ENCODE results near the gene RAB11FIP3. TPM values are rescaled to one million over a fixed set of nuclear protein-coding genes. Genes with fewer than 3 reads are reported as not detected.
A peak's percentile ranks its signal among the peaks of the same experiment; 100 is the strongest.

RAB11FIP3 gene
- total and polyA plus RNA-seq, 2 of the 13 experiments (the other 11 are each of a cell fraction or from before 2014, with no cell fraction given) = 34.3 to 57.6 TPM

GRCh38 chr16:543301-544164, 118.1 kb downstream of the RAB11FIP3 start (continued):
- TF ChIP-seq ZNF652 (CRISPR knock-in tag; IDR thresholded peaks at IDR 0.05; ENCODE audit: borderline replicate concordance, low read depth) = no peak
- TF ChIP-seq KLF11 (CRISPR knock-in tag; IDR thresholded peaks at IDR 0.05) = no peak
- TF ChIP-seq ZNF260 (CRISPR knock-in tag; IDR thresholded peaks at IDR 0.05; ENCODE audit: borderline replicate concordance, low read depth) = no peak
- no peak for TF ChIP-seq TERF1 (CRISPR knock-in tag; IDR thresholded peaks at IDR 0.05)
- no peak for TF ChIP-seq REST (IDR thresholded peaks at IDR 0.05; ENCODE audit: borderline replicate concordance in 1 of 2, low read depth in 1 of 2, low read length in 2 of 2)
- TF ChIP-seq ZNF512B (CRISPR knock-in tag; IDR thresholded peaks at IDR 0.05; ENCODE audit: borderline replicate concordance) = no peak
- peak; percentile 67 for TF ChIP-seq TEAD3 (CRISPR knock-in tag; optimal IDR thresholded peaks at IDR 0.05; ENCODE audit: borderline replicate concordance)
- TF ChIP-seq SP4 (CRISPR knock-in tag; IDR thresholded peaks at IDR 0.05) = no peak
- no peak for TF ChIP-seq ZNF773 (CRISPR knock-in tag; IDR thresholded peaks at IDR 0.05; ENCODE audit: borderline replicate concordance)
- no peak for TF ChIP-seq CENPBD1 (CRISPR knock-in tag; IDR thresholded peaks at IDR 0.05; ENCODE audit: borderline replicate concordance, low read depth)
- no peak for TF ChIP-seq BHLHE40 (IDR thresholded peaks at IDR 0.05; ENCODE audit: low read length)
- TF ChIP-seq FOXJ3 (CRISPR knock-in tag; IDR thresholded peaks at IDR 0.05; ENCODE audit: borderline replicate concordance) = peak; percentile 43; the same call in 1 of the 2 replicates
- TF ChIP-seq ZBTB7B (CRISPR knock-in tag; IDR thresholded peaks at IDR 0.05) = peak; percentile 87
- TF ChIP-seq ZNF878 (CRISPR knock-in tag; IDR thresholded peaks at IDR 0.05) = no peak; the same call in 1 of the 2 replicates
- TF ChIP-seq ZBTB26 (CRISPR knock-in tag; IDR thresholded peaks at IDR 0.05; ENCODE audit: borderline replicate concordance) = no peak
- 0 out of 2 replicates have a peak, but pooled peaks have one; percentile 21 for TF ChIP-seq SPEN (CRISPR knock-in tag; IDR thresholded peaks at IDR 0.05; ENCODE audit: low read depth)
- no peak for TF ChIP-seq FLYWCH1 (CRISPR knock-in tag; IDR thresholded peaks at IDR 0.05)
- TF ChIP-seq MED8 (CRISPR knock-in tag; IDR thresholded peaks at IDR 0.05; ENCODE audit: insufficient replicate concordance) = no peak
- no peak for TF ChIP-seq ZNF432 (CRISPR knock-in tag; IDR thresholded peaks at IDR 0.05; ENCODE audit: borderline replicate concordance)
